Hepatocyte (in vitro differentiated cells): Measurements from ENCODE around the gene LCP1. TPM values are rescaled to one million over a fixed set of nuclear protein-coding genes. Genes with fewer than 3 reads are reported as not detected.
A peak's percentile ranks its signal among the peaks of the same experiment; 100 is the strongest.
"Not testable (repeated sequence)": the region's sequence is repeated elsewhere in the genome, so short reads cannot be mapped to it uniquely, and the experiment has no call there.

Experiments
- DNase-seq: peaks from one replicate; pipeline ENCODE4 v3.0.0-alpha.2; 2016; ENCODE audit warnings: low spot score
- H2AFZ ChIP-seq: fragments of 200-600 bp; sonication (generic); 2 replicates; pipeline ENCODE4 v1.6.0; 2016; ENCODE audit warnings: antibody characterized with exemption, mild to moderate bottlenecking
- H3K27ac ChIP-seq: fragments of 200-600 bp; sonication (generic); 2 replicates; pipeline ENCODE4 v1.5.1; 2016; ENCODE audit warnings: mild to moderate bottlenecking
- H3K27me3 ChIP-seq: fragments of 200-600 bp; sonication (generic); 2 replicates; pipeline ENCODE4 v1.6.1; 2016
- H3K36me3 ChIP-seq: fragments of 200-600 bp; sonication (generic); replicated peaks from 2 replicates; pipeline ENCODE4 v1.5.1; 2016; ENCODE audit warnings: low read depth; ENCODE audit not compliant: insufficient read depth
- H3K4me1 ChIP-seq: fragments of 200-600 bp; sonication (generic); 2 replicates; pipeline ENCODE4 v1.5.1; 2016; ENCODE audit warnings: mild to moderate bottlenecking, moderate library complexity; ENCODE audit not compliant: insufficient read depth
- H3K4me2 ChIP-seq: fragments of 200-600 bp; sonication (generic); 2 replicates; pipeline ENCODE4 v1.6.0; 2016
- H3K4me3 ChIP-seq: fragments of 200-600 bp; sonication (generic); 2 replicates; pipeline ENCODE4 v1.5.1; 2016; ENCODE audit warnings: mild to moderate bottlenecking
- H3K79me2 ChIP-seq: fragments of 200-600 bp; sonication (generic); 2 replicates; pipeline ENCODE4 v1.6.0; 2017; ENCODE audit warnings: mild to moderate bottlenecking
- H3K9me2 ChIP-seq: fragments of 200-600 bp; sonication (generic); replicated peaks from 2 replicates; pipeline ENCODE4 v1.6.0; 2017; ENCODE audit warnings: mild to moderate bottlenecking; ENCODE audit not compliant: insufficient read depth
- H3K9me3 ChIP-seq: fragments of 200-600 bp; sonication (generic); 2 replicates; pipeline ENCODE4 v1.5.1; 2016; ENCODE audit warnings: low read depth, mild to moderate bottlenecking
- H4K20me1 ChIP-seq: fragments of 200-600 bp; sonication (generic); 2 replicates; pipeline ENCODE4 v1.6.0; 2016; ENCODE audit warnings: mild to moderate bottlenecking; ENCODE audit not compliant: insufficient read depth, poor library complexity, severe bottlenecking
- EZH2 ChIP-seq: fragments of 200-600 bp; sonication (generic); IDR thresholded peaks from 2 replicates; pipeline ENCODE4 v1.6.1; 2016; ENCODE audit warnings: antibody characterized with exemption, mild to moderate bottlenecking, borderline replicate concordance
- EZH2phosphoT487 ChIP-seq: fragments of 200-600 bp; sonication (generic); IDR thresholded peaks from one replicate; pipeline ENCODE4 v1.6.1; 2018; ENCODE audit warnings: antibody characterized with exemption, mild to moderate bottlenecking, low read depth, moderate library complexity; ENCODE audit not compliant: unreplicated experiment, severe bottlenecking
- WGBS: methylation state at CpG from one replicate; pipeline ENCODE4 v1.1.6; 2016; ENCODE audit warnings: low lambda C conversion rate; ENCODE audit errors: missing lambda C conversion rate; 5-methylcytosine and 5-hydroxymethylcytosine counted together
- polyA plus RNA-seq: library from polyadenylated mRNA; unstranded; fragments of >200 nt; fragmentation: Nextera tagmentation; extraction: Ambion mirVana; gene quantifications from 2 replicates; pipeline ENCODE4 v1.2.1, GENCODE V29; 2016
- total RNA-seq: library from RNA; depleted of rRNA; stranded (reverse); fragments of >200 nt; gene quantifications from 2 replicates; pipeline ENCODE4 v1.2.3, GENCODE V29; 2014
- TF ChIP-seq, protein P1 (sequence below): fragments of 200-600 bp; sonication (generic); IDR thresholded peaks from 2 replicates; pipeline ENCODE4 v1.5.1; 2016; ENCODE audit warnings: antibody characterized with exemption, mild to moderate bottlenecking; ENCODE audit not compliant: poor library complexity

The LCP1 gene, protein sequence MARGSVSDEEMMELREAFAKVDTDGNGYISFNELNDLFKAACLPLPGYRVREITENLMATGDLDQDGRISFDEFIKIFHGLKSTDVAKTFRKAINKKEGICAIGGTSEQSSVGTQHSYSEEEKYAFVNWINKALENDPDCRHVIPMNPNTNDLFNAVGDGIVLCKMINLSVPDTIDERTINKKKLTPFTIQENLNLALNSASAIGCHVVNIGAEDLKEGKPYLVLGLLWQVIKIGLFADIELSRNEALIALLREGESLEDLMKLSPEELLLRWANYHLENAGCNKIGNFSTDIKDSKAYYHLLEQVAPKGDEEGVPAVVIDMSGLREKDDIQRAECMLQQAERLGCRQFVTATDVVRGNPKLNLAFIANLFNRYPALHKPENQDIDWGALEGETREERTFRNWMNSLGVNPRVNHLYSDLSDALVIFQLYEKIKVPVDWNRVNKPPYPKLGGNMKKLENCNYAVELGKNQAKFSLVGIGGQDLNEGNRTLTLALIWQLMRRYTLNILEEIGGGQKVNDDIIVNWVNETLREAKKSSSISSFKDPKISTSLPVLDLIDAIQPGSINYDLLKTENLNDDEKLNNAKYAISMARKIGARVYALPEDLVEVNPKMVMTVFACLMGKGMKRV
- total RNA-seq = 30.6 and 31.5 TPM in 2 replicates
- 17.7 and 18.9 TPM in 2 replicates for polyA plus RNA-seq

DNA sequence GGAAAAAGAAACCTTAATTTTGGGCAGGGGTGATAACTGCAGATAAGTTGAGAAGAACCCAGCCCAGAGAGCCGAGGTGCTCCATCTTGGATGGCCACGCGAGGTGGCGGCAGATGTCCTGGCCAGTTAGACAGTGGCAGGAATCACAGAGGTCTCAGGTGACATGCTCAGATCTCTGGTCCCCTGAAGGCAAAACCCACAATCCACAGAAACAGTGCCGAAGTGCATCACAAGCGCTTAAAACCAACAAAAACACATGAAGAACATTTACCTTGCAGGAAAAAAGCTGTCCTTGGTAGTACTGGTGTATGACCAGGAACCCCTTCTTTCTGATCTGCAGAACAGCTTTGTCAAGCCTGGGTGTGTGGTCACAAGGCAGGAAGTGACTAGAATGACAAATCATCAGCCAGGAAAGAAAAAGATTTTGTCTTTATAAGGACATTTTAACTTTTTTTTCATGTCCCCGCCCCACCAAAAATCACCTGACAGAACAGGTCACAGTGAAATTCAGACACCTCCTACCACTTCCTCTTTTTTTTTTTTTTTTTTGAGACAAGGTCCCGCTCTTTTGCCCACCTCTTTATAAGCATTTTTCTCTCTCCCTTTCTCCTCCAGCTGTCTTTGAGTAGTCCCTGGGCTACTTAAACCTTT is at the start of gene LCP1:
LCP1 (minus strand) TSS at position 338 of the 651 bp plus-strand sequence. CDS start 22,515 bp downstream, outside the sequence.
- Histone ChIP-seq H4K20me1 (no peaks in the 10 kb centered on the region), H3K27ac (peak within 1 kb of the TSS; percentile 89), H3K9me2 (no peaks in the 10 kb centered on the region), H2AFZ (peak within 1 kb of the TSS; percentile 47), H3K4me1 (no peaks in the 10 kb centered on the region), H3K4me3 (peak within 1 kb of the TSS; percentile 14), H3K36me3 (no peaks in the 10 kb centered on the region), H3K79me2 (no peaks in the 10 kb centered on the region), H3K4me2 (peak within 1 kb of the TSS; percentile 37), H3K9me3 (no peaks in the 10 kb centered on the region), H3K27me3 (no peaks in the 10 kb centered on the region)
- DNase-seq = peak; percentile 30
- no peak for TF ChIP-seq EZH2phosphoT487
- TF ChIP-seq EZH2 = no peak
- TF ChIP-seq, protein P1, sequence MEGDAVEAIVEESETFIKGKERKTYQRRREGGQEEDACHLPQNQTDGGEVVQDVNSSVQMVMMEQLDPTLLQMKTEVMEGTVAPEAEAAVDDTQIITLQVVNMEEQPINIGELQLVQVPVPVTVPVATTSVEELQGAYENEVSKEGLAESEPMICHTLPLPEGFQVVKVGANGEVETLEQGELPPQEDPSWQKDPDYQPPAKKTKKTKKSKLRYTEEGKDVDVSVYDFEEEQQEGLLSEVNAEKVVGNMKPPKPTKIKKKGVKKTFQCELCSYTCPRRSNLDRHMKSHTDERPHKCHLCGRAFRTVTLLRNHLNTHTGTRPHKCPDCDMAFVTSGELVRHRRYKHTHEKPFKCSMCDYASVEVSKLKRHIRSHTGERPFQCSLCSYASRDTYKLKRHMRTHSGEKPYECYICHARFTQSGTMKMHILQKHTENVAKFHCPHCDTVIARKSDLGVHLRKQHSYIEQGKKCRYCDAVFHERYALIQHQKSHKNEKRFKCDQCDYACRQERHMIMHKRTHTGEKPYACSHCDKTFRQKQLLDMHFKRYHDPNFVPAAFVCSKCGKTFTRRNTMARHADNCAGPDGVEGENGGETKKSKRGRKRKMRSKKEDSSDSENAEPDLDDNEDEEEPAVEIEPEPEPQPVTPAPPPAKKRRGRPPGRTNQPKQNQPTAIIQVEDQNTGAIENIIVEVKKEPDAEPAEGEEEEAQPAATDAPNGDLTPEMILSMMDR = no peak
- WGBS = 82% methylated on average over 8 of the region's 8 CpGs

DNA sequence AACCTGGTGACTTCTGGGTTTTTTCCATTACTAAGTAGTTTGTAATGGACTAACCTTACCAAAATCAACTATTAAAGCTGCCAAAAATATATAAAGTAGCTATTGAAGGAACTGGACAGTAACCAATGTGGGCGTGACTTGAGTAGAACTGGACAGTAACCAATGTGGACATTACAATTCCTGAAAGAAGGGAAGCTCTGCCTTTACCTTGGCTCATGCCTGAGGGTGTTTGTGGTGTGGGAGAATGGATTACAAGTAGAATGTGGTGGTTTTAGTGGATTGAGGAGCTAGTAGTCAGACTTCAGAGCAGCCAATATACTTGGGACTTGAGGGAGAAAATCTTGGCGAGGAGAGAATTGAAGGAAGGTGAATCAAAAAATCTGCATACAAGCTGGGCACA is 47.3 kb upstream of the LCP1 start:
- TF ChIP-seq, protein P1 = no peak

DNA sequence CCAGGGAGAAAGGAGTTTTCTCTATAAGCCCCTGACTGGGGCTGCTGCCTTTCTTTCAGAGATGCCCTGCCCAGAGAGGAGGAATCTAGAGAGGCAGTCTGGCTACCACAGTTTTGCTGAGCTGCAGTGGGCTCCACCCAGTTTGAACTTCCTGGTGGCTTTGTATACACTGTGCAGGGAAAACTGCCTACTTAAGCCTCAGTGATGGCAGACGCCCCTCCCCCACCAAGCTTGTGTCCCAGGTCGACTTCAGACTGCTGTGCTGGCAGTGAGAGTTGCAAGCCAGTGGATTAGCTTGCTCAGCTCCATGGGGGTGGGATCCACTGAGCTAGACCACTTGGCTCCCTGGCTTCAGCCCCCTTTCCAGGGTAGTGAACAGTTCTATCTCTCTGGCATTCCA is 38.3 kb upstream of the LCP1 start:
- H3K27ac ChIP-seq = peak overlapping the region; percentile 37
- not testable (repeated sequence) for H3K27me3 ChIP-seq, H3K36me3 ChIP-seq, H4K20me1 ChIP-seq, H3K4me3 ChIP-seq, H3K9me2 ChIP-seq, H3K79me2 ChIP-seq, H3K9me3 ChIP-seq, H3K4me2 ChIP-seq, H2AFZ ChIP-seq, H3K4me1 ChIP-seq
- 7% methylated on average over 2 of the region's 2 CpGs for whole genome bisulfite sequencing
- peak; percentile 84 for DNase-seq

More for the DNA sequence above, 47.3 kb upstream of the LCP1 start:
- Histone ChIP-seq H3K36me3 (no peaks in the 10 kb centered on the region), H3K27ac (no peak overlapping the region), H2AFZ (no peak overlapping the region), H3K27me3 (no peaks in the 10 kb centered on the region), H3K9me3 (no peaks in the 10 kb centered on the region), H3K9me2 (no peaks in the 10 kb centered on the region), H4K20me1 (no peaks in the 10 kb centered on the region), H3K4me1 (no peaks in the 10 kb centered on the region), H3K4me3 (no peak overlapping the region), H3K4me2 (no peak overlapping the region), H3K79me2 (no peaks in the 10 kb centered on the region)
- DNase-seq = no peak
- 100% methylated on average over 2 of the region's 2 CpGs for WGBS

DNA sequence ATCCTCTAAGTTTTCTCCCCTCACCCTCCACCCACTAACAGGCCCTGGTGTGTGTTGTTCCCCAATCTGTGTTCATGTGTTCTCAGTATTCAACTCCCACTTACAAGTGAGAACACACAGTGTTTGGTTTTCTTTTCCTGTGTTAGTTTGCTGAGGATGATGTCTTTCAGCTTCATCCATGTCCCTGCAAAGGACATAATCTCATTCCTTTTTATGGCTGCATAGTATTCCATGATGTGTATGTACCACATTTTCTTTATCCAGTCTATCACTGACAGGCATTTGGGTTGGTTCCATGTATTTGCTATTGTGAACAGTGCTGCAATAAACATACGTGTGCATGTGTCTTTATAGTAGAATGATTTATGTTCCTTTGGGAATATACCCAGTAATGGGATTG is 32.8 kb upstream of the LCP1 start:
- WGBS = 91% methylated on average over 1 of the region's 1 CpG
- not testable (repeated sequence) for H3K4me1 ChIP-seq, H3K36me3 ChIP-seq, H3K9me3 ChIP-seq, H2AFZ ChIP-seq, H3K9me2 ChIP-seq, H3K27ac ChIP-seq, H3K4me3 ChIP-seq, H3K79me2 ChIP-seq, H3K4me2 ChIP-seq, H3K27me3 ChIP-seq, H4K20me1 ChIP-seq, DNase-seq
